K562 (cell line): Measurements from ENCODE around the gene AGRN. TPM values are rescaled to one million over a fixed set of nuclear protein-coding genes. Genes with fewer than 3 reads are reported as not detected.
A peak's percentile ranks its signal among the peaks of the same experiment; 100 is the strongest.

Experiments used
- ATAC-seq: fragments of 200-7000 bp; cut with Tn5 transposase; 3 replicates; pipeline ENCODE4 v1.9.1; 2020; ENCODE audit warnings: moderate library complexity
- BruUV-seq: library from RNA; stranded (reverse); fragments of 400-500 nt; replicated peaks from 2 replicates; lab custom pipeline; 2021; lab: Mats Ljungman, UMichigan
- CTCF ChIA-PET: fragments of 300-600 bp; formaldehyde crosslinking; extraction: SDS; loops from one replicate; lab custom pipeline; 2021; ENCODE audit warnings: low intra/inter-chr PET ratio; lab: Yijun Ruan, JAX
- POLR2A ChIA-PET: fragments of 300-600, 350-650 bp; sonication (Branson Sonifier 250); formaldehyde crosslinking; extraction: SDS; loops from one replicate; lab custom pipeline; 2021; ENCODE audit warnings: antibody characterized with exemption, inconsistent platforms; lab: Yijun Ruan, JAX
- DNase-seq, 4 experiments: peaks; one replicate each; pipeline versions ENCODE4 v3.0.0 to v3.0.0-alpha.2; 2011 to 2018; ENCODE audit warnings: low spot score in 3 of 4, mixed read lengths in 3 of 4; ENCODE audit errors: extremely low read depth in 1 of 4
- FAIRE-seq: peaks from 2 replicates; lab custom pipeline; 2011; peaks lifted over from hg19 to GRCh38; lab: Jason Lieb, UNC
- H2AFZ ChIP-seq: 2 replicates; pipeline ENCODE4 v1.6.0; 2011; ENCODE audit warnings: low read depth, low read length, control low read depth, inconsistent platforms
- H3K27ac ChIP-seq: fragments of 200-600 bp; 3 replicates; pipeline ENCODE4 v1.8.0; 2011; ENCODE audit warnings: low read depth, mild to moderate bottlenecking, control low read depth, inconsistent platforms, low read length, moderate library complexity, mixed read lengths; ENCODE audit errors: extremely low read depth
- H3K27me3 ChIP-seq, 2 experiments: fragments of 300-600 bp in 1 of 2; 2 replicates in 1 of 2; 3 replicates in 1 of 2; pipeline versions ENCODE4 v1.6.0 to v1.8.0; 2011; ENCODE audit warnings: inconsistent platforms in 2 of 2, low read length in 2 of 2, mild to moderate bottlenecking in 1 of 2, mixed read lengths in 1 of 2, moderate library complexity in 1 of 2; ENCODE audit not compliant: control insufficient read depth in 2 of 2, insufficient read depth in 2 of 2
- H3K36me3 ChIP-seq: fragments of 300-600 bp; 3 replicates; pipeline ENCODE4 v1.8.0; 2011; ENCODE audit warnings: mild to moderate bottlenecking, low read length, inconsistent platforms; ENCODE audit not compliant: control insufficient read depth, insufficient read depth
- H3K4me1 ChIP-seq, 2 experiments: fragments of 200-600 bp in 1 of 2; replicated peaks in 1 of 2; 2 replicates in 1 of 2; 3 replicates in 1 of 2; pipeline versions ENCODE4 v1.5.1 to v1.8.0; 2011; ENCODE audit warnings: inconsistent platforms in 2 of 2, low read length in 2 of 2, mild to moderate bottlenecking in 1 of 2, mixed read lengths in 1 of 2, moderate library complexity in 1 of 2; ENCODE audit not compliant: control insufficient read depth in 2 of 2, insufficient read depth in 2 of 2
- H3K4me2 ChIP-seq: 2 replicates; pipeline ENCODE4 v1.6.1; 2011; ENCODE audit warnings: low read length, control low read depth, inconsistent platforms, mixed read lengths; ENCODE audit not compliant: insufficient read depth
- H3K4me3 ChIP-seq: fragments of 200-600 bp; sonication (generic), shearing (Covaris generic); 2 replicates; pipeline ENCODE4 v1.5.1; 2016; ENCODE audit warnings: control low read depth, inconsistent platforms
- H3K79me2 ChIP-seq: fragments of 200-600 bp; 3 replicates; pipeline ENCODE4 v1.8.0; 2011; ENCODE audit warnings: low read length, inconsistent platforms; ENCODE audit not compliant: control insufficient read depth, insufficient read depth
- H3K9ac ChIP-seq, 2 experiments: 2 replicates each; pipeline versions ENCODE4 v1.6.0 to v1.6.1; 2011; ENCODE audit warnings: low read depth in 2 of 2, low read length in 2 of 2, control low read depth in 1 of 2, inconsistent platforms in 1 of 2, mild to moderate bottlenecking in 1 of 2, mixed read lengths in 1 of 2; ENCODE audit not compliant: insufficient read depth in 1 of 2
- H3K9me1 ChIP-seq: one replicate; pipeline ENCODE4 v1.6.0; 2011; ENCODE audit warnings: inconsistent platforms, mild to moderate bottlenecking, low read length, moderate library complexity; ENCODE audit not compliant: control insufficient read depth, insufficient read depth
- H3K9me3 ChIP-seq: replicated peaks from 2 replicates; pipeline ENCODE4 v1.5.1; 2011; ENCODE audit warnings: low read depth, low read length, inconsistent platforms; ENCODE audit not compliant: control insufficient read depth, insufficient read depth
- H4K20me1 ChIP-seq: replicated peaks from 2 replicates; pipeline ENCODE4 v1.6.1; 2011; ENCODE audit warnings: low read length, inconsistent platforms, mixed read lengths; ENCODE audit not compliant: control insufficient read depth, insufficient read depth
- CBX3 ChIP-seq, 2 experiments: IDR thresholded peaks; 1 replicate in 1 of 2; 2 replicates in 1 of 2; pipeline ENCODE4 v1.6.1; 2012; ENCODE audit warnings: inconsistent platforms in 2 of 2, low read length in 2 of 2, borderline replicate concordance in 1 of 2, control low read depth in 1 of 2
- CBX5 ChIP-seq: IDR thresholded peaks from 2 replicates; pipeline ENCODE4 v1.6.1; 2014; ENCODE audit warnings: low read depth, borderline replicate concordance
- COPS2 ChIP-seq: fragments of 450-650 bp; conservative IDR thresholded peaks from 2 replicates; pipeline ENCODE4 v1.6.1; 2016; ENCODE audit warnings: mild to moderate bottlenecking, moderate library complexity
- CREM ChIP-seq: IDR thresholded peaks from 2 replicates; pipeline ENCODE4 v1.6.1; 2014; ENCODE audit warnings: antibody characterized with exemption, low read depth
- DACH1 ChIP-seq: fragments of 450-650 bp; IDR thresholded peaks from 2 replicates; pipeline ENCODE4 v1.6.1; 2018; ENCODE audit not compliant: partially characterized antibody
- E2F6 ChIP-seq, 2 experiments: IDR thresholded peaks; 2 replicates each; pipeline ENCODE4 v1.6.1; 2011; ENCODE audit warnings: borderline replicate concordance in 1 of 2, control low read depth in 1 of 2, low read depth in 1 of 2, low read length in 1 of 2, mild to moderate bottlenecking in 1 of 2, mixed read lengths in 1 of 2, moderate library complexity in 1 of 2; ENCODE audit not compliant: insufficient read depth in 1 of 2, insufficient read length in 1 of 2, poor library complexity in 1 of 2, severe bottlenecking in 1 of 2; ENCODE audit errors: extremely low read depth in 1 of 2
- MYNN ChIP-seq, 2 experiments: sonication (generic); formaldehyde crosslinking in 1 of 2; IDR thresholded peaks; 2 replicates each; pipeline versions ENCODE4 v1.5.0 to v1.6.1; 2016 to 2020; ENCODE audit warnings: antibody characterized with exemption in 1 of 2, missing genetic modification reagents in 1 of 2
- NR2C2 ChIP-seq, 2 experiments: fragments of 200-800 bp in 1 of 2; sonication (Bioruptor generic) in 1 of 2; sonication (generic) in 1 of 2; formaldehyde crosslinking in 1 of 2; IDR thresholded peaks; 2 replicates each; pipeline versions ENCODE4 v1.6.1 to v1.8.0; 2016 to 2022; ENCODE audit warnings: mild to moderate bottlenecking in 1 of 2, missing compliant biosample characterization in 1 of 2, missing genetic modification characterization in 1 of 2, missing genetic modification reagents in 1 of 2
- RERE ChIP-seq: sonication (generic); formaldehyde crosslinking; IDR thresholded peaks from 2 replicates; pipeline ENCODE4 v1.8.0; 2023; ENCODE audit warnings: missing genetic modification reagents, mild to moderate bottlenecking, borderline replicate concordance
- SP1 ChIP-seq: sonication (generic); formaldehyde crosslinking; IDR thresholded peaks from 2 replicates; pipeline ENCODE4 v1.8.1; 2022; ENCODE audit warnings: mild to moderate bottlenecking, missing genetic modification reagents
- ZBTB9 ChIP-seq: fragments of 450-650 bp; formaldehyde crosslinking; IDR thresholded peaks from 2 replicates; pipeline ENCODE4 v1.4.0; 2020; ENCODE audit warnings: mild to moderate bottlenecking, moderate library complexity
- ZFPM2 ChIP-seq: fragments of 250-450 bp; sonication (Bioruptor Pico); IDR thresholded peaks from 2 replicates; pipeline ENCODE4 v1.5.1; 2022; ENCODE audit warnings: mild to moderate bottlenecking
- ZNF561 ChIP-seq: fragments of 450-650 bp; formaldehyde crosslinking; conservative IDR thresholded peaks from 2 replicates; pipeline ENCODE4 v1.4.0; 2020; ENCODE audit warnings: mild to moderate bottlenecking, moderate library complexity
- WGBS: fragments of 100-300 bp; shearing (Covaris generic); methylation state at CpG from one replicate; pipeline ENCODE4 v1.1.6; 2016; ENCODE audit warnings: low coverage, mixed read lengths; ENCODE audit not compliant: insufficient coverage; ENCODE audit errors: missing lambda C conversion rate; 5-methylcytosine and 5-hydroxymethylcytosine counted together
- in situ Hi-C: fragments of 300-500 bp; cut with MboI; formaldehyde crosslinking; loops from 4 replicates; pipeline ENCODE4 v1.15.0; 2018; ENCODE audit warnings: inconsistent platforms, mixed read lengths
- intact Hi-C: fragments of 100-400 bp; cut with micrococcal nuclease; formaldehyde crosslinking; loops from 2 replicates; pipeline ENCODE4 v1.14.2; 2022
- polyA plus RNA-seq, 8 experiments: library from polyadenylated mRNA; depleted of rRNA in 4 of 8; stranded (reverse) in 5 of 8; unstranded in 3 of 8; fragments of >200 nt; fragmentation: Nextera tagmentation in 2 of 8; fragmentation: Illumina TruSeq in 1 of 8; extraction: Ambion mirVana in 2 of 8; extraction: Trizol in 1 of 8; gene quantifications; 2 replicates each; pipeline versions ENCODE4 v1.2.1 to v1.2.3, GENCODE V29; 2011 to 2014; ENCODE audit warnings: inconsistent platforms in 1 of 8, missing spikeins in 1 of 8
- total RNA-seq, 7 experiments: library from RNA; depleted of rRNA in 6 of 7; stranded (reverse); fragments of >200 nt in 6 of 7; fragmentation: Illumina TruSeq in 2 of 7; extraction: Trizol in 2 of 7; gene quantifications; 2 replicates each; pipeline versions ENCODE4 v1.2.1 to v1.2.3, GENCODE V29; 2011 to 2021; ENCODE audit warnings: low replicate concordance in 1 of 7

Gene AGRN
- total and polyA plus RNA-seq, 9 of the 15 experiments (the other 6 are each of a cell fraction or from before 2014, with no cell fraction given) = 0.04 to 111 (median 18.1) TPM

- peaks cover 0 to 37% of the 10 kb centered on the region in 2 experiments; a peak in 2 of 5 replicates for H3K27me3 ChIP-seq
- 39% methylated on average over 27 of the region's 28 CpGs for WGBS
- no peaks in the 10 kb centered on the region for H3K9me1 ChIP-seq
- no peak overlapping the region for H2AFZ ChIP-seq
- H3K9ac ChIP-seq = peak overlapping the region in 1 of 2 experiments; percentile 24; a peak in 2 of 4 replicates
- BruUV-seq = no TSS peak
- no peaks in the 10 kb centered on the region for H4K20me1 ChIP-seq
- no peak overlapping the region for H3K4me3 ChIP-seq
- H3K4me1 ChIP-seq = peaks cover 0 to 62% of the 10 kb centered on the region in 2 experiments; a peak in 3 of 5 replicates
- peaks cover 6% of the 10 kb centered on the region for H3K9me3 ChIP-seq
- in situ Hi-C loops = no loop called here
- intact Hi-C loops = no loop called here
- no peak overlapping the region for H3K4me2 ChIP-seq
- FAIRE-seq (no peak), DNase-seq (no peak), ATAC-seq (no peak)
- H3K27ac ChIP-seq = no peak overlapping the region
- ChIA-PET POLR2A (interaction anchor here (0.6 kb wide), 1 partner anchor 402 kb away, joined by 3 read pairs; no protein-coding TSS in a partner anchor), CTCF (no interaction called here)
- no peaks in the 10 kb centered on the region for H3K79me2 ChIP-seq
- no peaks in the 10 kb centered on the region for H3K36me3 ChIP-seq
- TF ChIP-seq SP1 (no peak), ZFPM2 (no peak), RERE (CRISPR knock-in tag) (no peak), CBX5 (no peak), DACH1 (no peak), MYNN (IDR thresholded peaks at IDR 0.05) (no peak), MYNN (CRISPR knock-in tag; IDR thresholded peaks at IDR 0.05) (no peak), E2F6 (IDR thresholded peaks at IDR 0.05; ENCODE audit: borderline replicate concordance in 1 of 2, extremely low read depth in 1 of 2, insufficient read depth in 1 of 2, insufficient read length in 1 of 2, low read depth in 1 of 2, low read length in 1 of 2, poor library complexity in 1 of 2, severe bottlenecking in 1 of 2) (no peak), ZBTB9 (CRISPR knock-in tag) (no peak), NR2C2 (CRISPR knock-in tag; IDR thresholded peaks at IDR 0.05) (no peak), NR2C2 (tag; IDR thresholded peaks at IDR 0.05) (no peak), ZNF561 (CRISPR knock-in tag) (no peak), CBX3 (IDR thresholded peaks at IDR 0.05; ENCODE audit: borderline replicate concordance in 1 of 2, low read length in 2 of 2) (no peak), CREM (no peak), COPS2 (no peak)
These were observed 47.0 kb upstream of the AGRN start for GRCh38 chr1:972726-973458.
